ENCODE data around the gene MAMSTR. TPM values are rescaled to one million over a fixed set of nuclear protein-coding genes. Genes with fewer than 3 reads are reported as not detected.
A peak's percentile ranks its signal among the peaks of the same experiment; 100 is the strongest.

The MAMSTR gene
- total and polyA plus RNA-seq, 12 donors, result 8.9 to 57.9 (median 26.4) TPM

DNA sequence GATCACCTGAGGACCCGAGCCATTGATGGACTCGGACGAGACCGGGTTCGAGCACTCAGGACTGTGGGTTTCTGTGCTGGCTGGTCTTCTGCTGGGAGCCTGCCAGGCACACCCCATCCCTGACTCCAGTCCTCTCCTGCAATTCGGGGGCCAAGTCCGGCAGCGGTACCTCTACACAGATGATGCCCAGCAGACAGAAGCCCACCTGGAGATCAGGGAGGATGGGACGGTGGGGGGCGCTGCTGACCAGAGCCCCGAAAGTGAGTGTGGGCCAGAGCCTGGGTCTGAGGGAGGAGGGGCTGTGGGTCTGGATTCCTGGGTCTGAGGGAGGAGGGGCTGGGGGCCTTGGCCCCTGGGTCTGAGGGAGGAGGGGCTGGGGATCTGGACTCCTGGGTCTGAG is 36.7 kb upstream of the MAMSTR start:
- H3K27me3 ChIP-seq, result no peaks in the 10 kb centered on the region
- TF ChIP-seq POLR2A (IDR thresholded peaks at IDR 0.05), result no peak
- TF ChIP-seq, protein P1, sequence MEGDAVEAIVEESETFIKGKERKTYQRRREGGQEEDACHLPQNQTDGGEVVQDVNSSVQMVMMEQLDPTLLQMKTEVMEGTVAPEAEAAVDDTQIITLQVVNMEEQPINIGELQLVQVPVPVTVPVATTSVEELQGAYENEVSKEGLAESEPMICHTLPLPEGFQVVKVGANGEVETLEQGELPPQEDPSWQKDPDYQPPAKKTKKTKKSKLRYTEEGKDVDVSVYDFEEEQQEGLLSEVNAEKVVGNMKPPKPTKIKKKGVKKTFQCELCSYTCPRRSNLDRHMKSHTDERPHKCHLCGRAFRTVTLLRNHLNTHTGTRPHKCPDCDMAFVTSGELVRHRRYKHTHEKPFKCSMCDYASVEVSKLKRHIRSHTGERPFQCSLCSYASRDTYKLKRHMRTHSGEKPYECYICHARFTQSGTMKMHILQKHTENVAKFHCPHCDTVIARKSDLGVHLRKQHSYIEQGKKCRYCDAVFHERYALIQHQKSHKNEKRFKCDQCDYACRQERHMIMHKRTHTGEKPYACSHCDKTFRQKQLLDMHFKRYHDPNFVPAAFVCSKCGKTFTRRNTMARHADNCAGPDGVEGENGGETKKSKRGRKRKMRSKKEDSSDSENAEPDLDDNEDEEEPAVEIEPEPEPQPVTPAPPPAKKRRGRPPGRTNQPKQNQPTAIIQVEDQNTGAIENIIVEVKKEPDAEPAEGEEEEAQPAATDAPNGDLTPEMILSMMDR (IDR thresholded peaks at IDR 0.05), result no peak
- H3K36me3 ChIP-seq (replicated peaks in 1 of 2), result no peaks in the 10 kb centered on the region
- no peaks in the 10 kb centered on the region for H3K9me3 ChIP-seq (replicated peaks in 1 of 3)
- no peak for DNase-seq
- WGBS, 4 donors, result 61 to 89% (median 88%) methylated on average over 5 to 11 of the region's 11 CpGs
- H3K4me1 ChIP-seq (replicated peaks in 1 of 2), result peaks cover 5 to 15% of the 10 kb centered on the region in 2 donors
- H3K27ac ChIP-seq, result no peak overlapping the region
- no peak overlapping the region for H3K4me3 ChIP-seq
- intact Hi-C loops (cut with DNase I), result no loop called here

GRCh38 chr19:48755787-48756186 is 36.3 kb upstream of the MAMSTR start:
- no peak overlapping the region for H3K27ac ChIP-seq
- no peaks in the 10 kb centered on the region for H3K36me3 ChIP-seq (replicated peaks in 1 of 2)
- no peak overlapping the region for H3K4me3 ChIP-seq
- H3K9me3 ChIP-seq (replicated peaks in 1 of 3), result no peaks in the 10 kb centered on the region
- no peaks in the 10 kb centered on the region for H3K27me3 ChIP-seq
- intact Hi-C loops (cut with DNase I), result no loop called here
- no peak for DNase-seq
- H3K4me1 ChIP-seq (replicated peaks in 1 of 2), result peaks cover 5 to 15% of the 10 kb centered on the region in 2 donors
- TF ChIP-seq POLR2A (IDR thresholded peaks at IDR 0.05), result no peak
- TF ChIP-seq, protein P1 (IDR thresholded peaks at IDR 0.05), result no peak
- 64 to 82% (median 74%) methylated on average over 1 to 5 of the region's 5 CpGs for WGBS, 4 donors

GRCh38 chr19:48755084-48755641 is 35.6 kb upstream of the MAMSTR start, which contains the start of gene FGF21:
Gene FGF21, plus strand, starts transcription at chr19:48755524. Its CDS starts 713 bp downstream, at chr19:48756237.
- Histone ChIP-seq H3K36me3 (replicated peaks in 1 of 2) (no peaks in the 10 kb centered on the region), H3K9me3 (replicated peaks in 1 of 3) (no peaks in the 10 kb centered on the region), H3K4me3 (no peak within 1 kb of the TSS), H3K27me3 (no peaks in the 10 kb centered on the region), H3K4me1 (replicated peaks in 1 of 2) (peaks cover 5 to 15% of the 10 kb centered on the region in 2 donors), H3K27ac (no peak within 1 kb of the TSS)
- no peak for DNase-seq
- TF ChIP-seq POLR2A (IDR thresholded peaks at IDR 0.05), result no peak
- TF ChIP-seq, protein P1 (IDR thresholded peaks at IDR 0.05), result no peak
- 71 to 89% (median 82%) methylated on average over 4 of the region's 4 CpGs for WGBS, 4 donors
- intact Hi-C loops (cut with DNase I), result no loop called here

DNA sequence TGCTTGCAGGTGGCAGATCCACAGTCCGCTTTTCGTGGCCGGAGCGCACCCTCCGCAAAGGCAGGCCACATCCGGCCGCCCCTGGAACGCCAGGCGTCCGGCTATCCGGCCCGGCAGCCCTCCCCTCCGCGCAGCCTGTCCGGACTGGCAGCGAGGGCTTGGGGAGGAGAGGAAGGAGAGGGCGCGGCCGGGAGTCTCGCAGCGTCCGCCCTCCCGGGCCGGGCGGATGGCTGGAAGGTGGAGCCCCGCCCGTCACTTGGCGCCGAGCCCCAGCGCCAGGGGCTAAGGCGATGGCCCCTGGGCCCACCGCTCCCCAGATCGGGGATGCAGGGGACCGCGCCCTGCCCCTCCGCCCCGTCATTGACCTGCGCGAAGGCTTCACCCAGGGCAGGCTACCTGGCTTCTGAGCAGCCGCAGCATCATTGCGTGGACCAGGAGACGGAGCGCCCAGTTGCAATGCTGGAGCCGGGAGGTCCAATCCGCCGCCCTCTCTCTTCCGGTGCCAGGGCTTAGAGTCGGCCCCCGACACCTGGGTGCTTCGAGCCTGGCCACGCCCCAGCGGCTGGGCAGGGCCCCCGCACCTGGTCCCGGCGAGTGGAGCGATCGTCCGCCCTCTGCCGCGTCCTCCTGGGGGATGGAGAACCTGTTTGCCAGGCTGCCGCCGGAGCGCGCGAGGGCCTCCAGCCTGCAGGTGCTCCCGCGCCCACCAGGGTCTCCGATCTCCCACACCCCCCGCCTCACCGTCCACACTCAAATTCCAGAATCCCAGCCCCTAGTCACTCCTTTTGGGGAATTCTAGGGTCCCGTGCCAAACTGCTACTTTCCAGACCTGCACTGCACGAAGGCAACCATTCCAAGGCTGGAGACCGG is 33.2 kb upstream of the MAMSTR start, which contains the start of gene FUT1:
Gene FUT1, minus strand, starts transcription at position 146 of the 870 bp plus-strand sequence. CDS start 1,360 bp downstream, outside the sequence.
- H3K9me3 ChIP-seq (replicated peaks in 1 of 3), result no peaks in the 10 kb centered on the region
- H3K27me3 ChIP-seq, result no peaks in the 10 kb centered on the region
- peaks cover 5 to 15% of the 10 kb centered on the region in 2 donors for H3K4me1 ChIP-seq (replicated peaks in 1 of 2)
- no peaks in the 10 kb centered on the region for H3K36me3 ChIP-seq (replicated peaks in 1 of 2)
- 4 to 10% (median 8%) methylated on average over 11 to 73 of the region's 73 CpGs for WGBS, 4 donors
- intact Hi-C loops (cut with DNase I), result no loop called here
- H3K27ac ChIP-seq, result peak within 1 kb of the TSS in 3 of 5 donors; percentile 5 to 59 (median 26)
- DNase-seq, result peak in 6 of 7 donors; percentile 47 to 75 (median 61)
- peak in 1 of 2 donors; percentile 60 for TF ChIP-seq POLR2A (IDR thresholded peaks at IDR 0.05)
- TF ChIP-seq, protein P1 (IDR thresholded peaks at IDR 0.05), result no peak
- H3K4me3 ChIP-seq, result peak within 1 kb of the TSS in 2 of 4 donors; percentile 3 to 47

Measured in adrenal gland (tissue), 12 donors.